Pericardium fibroblast (primary cell): ENCODE results near the gene HDAC3. TPM values are rescaled to one million over a fixed set of nuclear protein-coding genes. Genes with fewer than 3 reads are reported as not detected.

ENCODE experiments used
- total RNA-seq: library from RNA; depleted of rRNA; stranded (reverse); fragments of >200 nt; gene quantifications from 2 replicates; pipeline ENCODE4 v1.2.3, GENCODE V29; 2015

HDAC3 gene
- 39.7 and 53.9 TPM in 2 replicates for total RNA-seq

GRCh38 chr5:141636413-141637122 lies at the start of gene HDAC3, which contains the start of gene RELL2:
Gene HDAC3 (minus strand): TSS chr5:141636849. CDS start chr5:141636790, 59 bp downstream.
Gene RELL2 (plus strand): TSS chr5:141636997. CDS start chr5:141638226, 1,229 bp downstream.

GRCh38 chr5:141681695-141682641 lies 45.3 kb upstream of the HDAC3 start, which contains the start of gene ARAP3:
Gene ARAP3 (minus strand): TSS chr5:141682230. CDS start chr5:141680486, 1,744 bp downstream.

GRCh38 chr5:141650851-141651727 lies 14.4 kb upstream of the HDAC3 start, which contains the start of gene FCHSD1:
Gene FCHSD1 (minus strand): TSS chr5:141651418. CDS start chr5:141651368, 50 bp downstream.

GRCh38 chr5:141618804-141619554 lies 17.7 kb downstream of the HDAC3 start, which contains the start of gene DIAPH1:
Gene DIAPH1 (minus strand): TSS chr5:141619000. CDS start chr5:141618914, 86 bp downstream.

Other genes with a start within 250 kb of the HDAC3 start
- gene PCDHGB4, start 249.2 kb downstream of the HDAC3 start, total RNA-seq = 11.6 and 12.8 TPM in 2 replicates
- 0.70 and 1.4 TPM in 2 replicates for gene PCDHGA8, start 244.2 kb downstream of the HDAC3 start, total RNA-seq
- 19.2 and 23.3 TPM in 2 replicates for gene PCDHGB5, start 238.9 kb downstream of the HDAC3 start, total RNA-seq
- gene PCDHGA9, start 234.1 kb downstream of the HDAC3 start, total RNA-seq = 1.4 and 2.5 TPM in 2 replicates
- 0.93 and 1.4 TPM in 2 replicates for gene PCDHGB6, start 228.8 kb downstream of the HDAC3 start, total RNA-seq
- gene PCDHGA10, start 223.9 kb downstream of the HDAC3 start, total RNA-seq = 6.9 and 8.6 TPM in 2 replicates
- 8.3 and 12.5 TPM in 2 replicates for gene PCDHGB7, start 219.2 kb downstream of the HDAC3 start, total RNA-seq
- 11.7 and 12.9 TPM in 2 replicates for gene PCDHGA11, start 215.8 kb downstream of the HDAC3 start, total RNA-seq
- 18.8 and 27.2 TPM in 2 replicates for gene PCDHGA12, start 206.3 kb downstream of the HDAC3 start, total RNA-seq
- 55.5 and 77.5 TPM in 2 replicates for gene PCDHGC3, start 160.9 kb downstream of the HDAC3 start, total RNA-seq
- gene PCDHGC4, start 151.8 kb downstream of the HDAC3 start, total RNA-seq = 0.23 and 0.26 TPM in 2 replicates
- gene PCDHGC5, start 147.8 kb downstream of the HDAC3 start, total RNA-seq = 0.43 and 0.58 TPM in 2 replicates
- 20.5 and 27.1 TPM in 2 replicates for gene DIAPH1, start 17.8 kb downstream of the HDAC3 start, total RNA-seq
- 3.5 and 4.4 TPM in 2 replicates for gene RELL2, start 148 bp upstream of the HDAC3 start, total RNA-seq
- 19.7 and 23.1 TPM in 2 replicates for gene FCHSD1, start 14.6 kb upstream of the HDAC3 start, total RNA-seq
- 8.3 and 9.5 TPM in 2 replicates for gene ARAP3, start 45.4 kb upstream of the HDAC3 start, total RNA-seq
- 5.6 and 7.5 TPM in 2 replicates for gene PCDH1, start 241.6 kb upstream of the HDAC3 start, total RNA-seq